Keratinocyte (primary cell): ENCODE results near the gene CTNNA3. TPM values are rescaled to one million over a fixed set of nuclear protein-coding genes. Genes with fewer than 3 reads are reported as not detected.

Source experiments
- DNase-seq: peaks from one replicate; pipeline ENCODE4 v3.0.0-alpha.2; 2011; ENCODE audit warnings: low read depth, missing footprints, low spot score
- FAIRE-seq: peaks from 2 replicates; lab custom pipeline; 2011; peaks lifted over from hg19 to GRCh38; lab: Jason Lieb, UNC
- H2AFZ ChIP-seq: 2 replicates; pipeline ENCODE4 v1.6.0; 2012; ENCODE audit warnings: low read length, control low read depth, inconsistent platforms; ENCODE audit not compliant: control insufficient read depth
- H3K27ac ChIP-seq: 2 replicates; pipeline ENCODE4 v1.5.1; 2011; ENCODE audit warnings: low read length; ENCODE audit not compliant: control insufficient read depth, insufficient read depth
- H3K27me3 ChIP-seq: 3 replicates; pipeline ENCODE4 v1.6.0; 2011; ENCODE audit warnings: low read length; ENCODE audit not compliant: control insufficient read depth, insufficient read depth; ENCODE audit errors: extremely low read depth
- H3K36me3 ChIP-seq, 2 experiments: 2 replicates in 1 of 2; 3 replicates in 1 of 2; pipeline ENCODE4 v1.5.1; 2011; ENCODE audit warnings: low read length in 2 of 2, mild to moderate bottlenecking in 1 of 2; ENCODE audit not compliant: control insufficient read depth in 2 of 2, insufficient read depth in 2 of 2; ENCODE audit errors: extremely low read depth in 1 of 2
- H3K4me1 ChIP-seq: 3 replicates; pipeline ENCODE4 v1.5.1; 2011; ENCODE audit warnings: low read length; ENCODE audit not compliant: control insufficient read depth, insufficient read depth; ENCODE audit errors: extremely low read depth
- H3K4me2 ChIP-seq: 3 replicates; pipeline ENCODE4 v1.6.0; 2011; ENCODE audit warnings: low read depth, low read length; ENCODE audit not compliant: control insufficient read depth, insufficient read depth; ENCODE audit errors: extremely low read depth
- H3K4me3 ChIP-seq, 3 experiments: fragments of 200-600 bp in 1 of 3; sonication (generic) in 1 of 3; 2 replicates in 2 of 3; 3 replicates in 1 of 3; pipeline ENCODE4 v1.5.1; 2011 to 2016; ENCODE audit warnings: low read length in 3 of 3, mild to moderate bottlenecking in 3 of 3, control low read depth in 2 of 3, inconsistent platforms in 1 of 3, low read depth in 1 of 3, mixed read lengths in 1 of 3, mixed run types in 1 of 3, moderate library complexity in 1 of 3; ENCODE audit not compliant: control insufficient read depth in 2 of 3, insufficient read depth in 2 of 3; ENCODE audit errors: extremely low read depth in 1 of 3
- H3K79me2 ChIP-seq: 2 replicates; pipeline ENCODE4 v1.6.0; 2012; ENCODE audit warnings: low read length; ENCODE audit not compliant: control insufficient read depth, insufficient read depth
- H3K9ac ChIP-seq: 3 replicates; pipeline ENCODE4 v1.6.0; 2011; ENCODE audit warnings: low read length; ENCODE audit not compliant: control insufficient read depth, insufficient read depth; ENCODE audit errors: extremely low read depth
- H3K9me1 ChIP-seq: 3 replicates; pipeline ENCODE4 v1.6.0; 2011; ENCODE audit warnings: low read length; ENCODE audit not compliant: control insufficient read depth, insufficient read depth; ENCODE audit errors: extremely low read depth
- H3K9me3 ChIP-seq: 2 replicates; pipeline ENCODE4 v1.5.1; 2012; ENCODE audit warnings: low read depth, low read length; ENCODE audit not compliant: control insufficient read depth
- H4K20me1 ChIP-seq: 3 replicates; pipeline ENCODE4 v1.6.0; 2011; ENCODE audit warnings: low read length; ENCODE audit not compliant: control insufficient read depth, insufficient read depth; ENCODE audit errors: extremely low read depth
- CTCF ChIP-seq, 3 experiments: IDR thresholded peaks in 1 of 3; conservative IDR thresholded peaks in 1 of 3; optimal IDR thresholded peaks in 1 of 3; 2 replicates in 2 of 3; 3 replicates in 1 of 3; pipeline versions ENCODE3 to v1.5.1; 2011; ENCODE audit warnings: low read length in 3 of 3, mild to moderate bottlenecking in 3 of 3, moderate library complexity in 2 of 3, control low read depth in 1 of 3, inconsistent platforms in 1 of 3; ENCODE audit not compliant: insufficient read depth in 2 of 3; ENCODE audit errors: extremely low read depth in 1 of 3
- EZH2 ChIP-seq: IDR thresholded peaks from one replicate; pipeline ENCODE4 v1.6.1; 2012; ENCODE audit warnings: inconsistent platforms, mild to moderate bottlenecking, low read length, moderate library complexity
- dilution Hi-C: fragments of 300-500 bp; cut with MboI; formaldehyde crosslinking; loops from one replicate; pipeline ENCODE4 v1.7.0; 2020; ENCODE audit warnings: low sequenced_read_pairs; ENCODE audit not compliant: extremely low pct_ligation_motif_present
- polyA plus RNA-seq, 5 experiments: library from polyadenylated mRNA; depleted of rRNA in 3 of 5; stranded (reverse) in 3 of 5; stranded (forward) in 1 of 5; unstranded in 1 of 5; fragments of >200 nt; gene quantifications; 1 replicate in 1 of 5; 2 replicates in 3 of 5; 3 replicates in 1 of 5; pipeline versions ENCODE4 v1.2.1 to v1.2.3, GENCODE V29; 2011 to 2012; ENCODE audit warnings: missing spikeins in 2 of 5, low read depth in 1 of 5, low replicate concordance in 1 of 5

Gene CTNNA3
- polyA plus RNA-seq, 1 donor (not counting 4 experiments of a cell fraction or from before 2014, with no cell fraction given), result 0.01 TPM

- dilution Hi-C loops, result no loop called here
- Histone ChIP-seq H4K20me1 (no peaks in the 10 kb centered on the region), H3K79me2 (no peaks in the 10 kb centered on the region), H3K4me2 (no peak overlapping the region), H3K4me1 (no peaks in the 10 kb centered on the region), H3K36me3 (no peaks in the 10 kb centered on the region), H3K4me3 (no peak overlapping the region), H2AFZ (no peak overlapping the region), H3K9ac (no peak overlapping the region), H3K27me3 (no peaks in the 10 kb centered on the region), H3K27ac (no peak overlapping the region), H3K9me3 (no peaks in the 10 kb centered on the region), H3K9me1 (no peaks in the 10 kb centered on the region)
- no peak for TF ChIP-seq CTCF (optimal IDR thresholded peaks at IDR 0.05 in 1 of 3, IDR thresholded peaks at IDR 0.05 in 1 of 3, conservative IDR thresholded peaks at IDR 0.05 in 1 of 3; ENCODE audit: extremely low read depth in 1 of 3, insufficient read depth in 2 of 3, low read length in 3 of 3)
- TF ChIP-seq EZH2, result no peak
- DNase-seq (no peak), FAIRE-seq (no peak)
Observed at GRCh38 chr10:66934711-66935110, 761.3 kb downstream of the CTNNA3 start.

GRCh38 chr10:66931949-66932343 is 764.0 kb downstream of the CTNNA3 start:
- DNase-seq (no peak), FAIRE-seq (no peak)
- Histone ChIP-seq H3K27me3 (peaks cover 15% of the 10 kb centered on the region), H3K9me3 (no peaks in the 10 kb centered on the region), H3K4me1 (no peaks in the 10 kb centered on the region), H3K79me2 (no peaks in the 10 kb centered on the region), H4K20me1 (no peaks in the 10 kb centered on the region), H3K4me2 (no peak overlapping the region), H3K9ac (no peak overlapping the region), H3K27ac (no peak overlapping the region), H3K4me3 (no peak overlapping the region), H3K36me3 (no peaks in the 10 kb centered on the region), H2AFZ (no peak overlapping the region), H3K9me1 (no peaks in the 10 kb centered on the region)
- TF ChIP-seq EZH2 (no peak), CTCF (optimal IDR thresholded peaks at IDR 0.05 in 1 of 3, IDR thresholded peaks at IDR 0.05 in 1 of 3, conservative IDR thresholded peaks at IDR 0.05 in 1 of 3; ENCODE audit: extremely low read depth in 1 of 3, insufficient read depth in 2 of 3, low read length in 3 of 3) (no peak)
- dilution Hi-C loops, result no loop called here
